ENCODE results near the gene OR10P1.

The OR10P1 gene

DNA sequence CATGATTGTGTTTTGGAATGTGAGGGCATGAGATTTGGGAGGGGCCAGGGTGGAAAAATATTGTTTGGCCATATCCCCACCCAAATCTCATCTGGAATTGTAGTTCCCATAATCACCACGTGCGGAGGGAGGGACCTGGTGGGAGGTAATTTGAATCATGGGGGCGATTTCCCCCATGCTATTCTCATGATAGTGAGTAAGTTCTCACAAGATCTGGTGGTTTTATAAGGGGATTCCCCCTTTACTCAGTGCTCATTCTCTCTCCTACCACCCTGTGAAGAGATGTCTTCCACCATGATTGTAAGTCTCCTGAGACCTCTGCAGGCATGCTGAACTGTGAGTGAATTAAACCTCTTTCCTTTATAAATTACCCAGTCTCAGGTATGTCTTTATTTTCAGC is 15.7 kb downstream of the OR10P1 start:
- no peak for DNase-seq

DNA sequence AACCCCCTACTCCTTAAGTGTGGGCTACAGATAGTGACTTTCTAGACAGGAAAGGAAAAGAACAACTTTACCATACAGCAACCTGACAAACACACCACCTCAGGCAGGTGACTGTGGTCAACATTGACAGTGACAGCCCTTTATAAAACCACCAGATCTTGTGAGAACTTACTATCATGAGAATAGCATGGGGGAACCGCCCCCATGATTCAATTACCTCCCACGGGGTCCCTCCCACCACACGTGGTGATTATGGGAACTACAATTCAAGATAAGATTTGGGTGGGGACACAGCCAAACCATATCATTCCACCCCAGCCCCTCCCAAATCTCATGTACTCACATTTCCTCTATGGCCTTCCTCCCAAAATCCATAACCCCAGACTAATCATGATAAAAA is 16.3 kb downstream of the OR10P1 start:
- DNase-seq: no peak

DNA sequence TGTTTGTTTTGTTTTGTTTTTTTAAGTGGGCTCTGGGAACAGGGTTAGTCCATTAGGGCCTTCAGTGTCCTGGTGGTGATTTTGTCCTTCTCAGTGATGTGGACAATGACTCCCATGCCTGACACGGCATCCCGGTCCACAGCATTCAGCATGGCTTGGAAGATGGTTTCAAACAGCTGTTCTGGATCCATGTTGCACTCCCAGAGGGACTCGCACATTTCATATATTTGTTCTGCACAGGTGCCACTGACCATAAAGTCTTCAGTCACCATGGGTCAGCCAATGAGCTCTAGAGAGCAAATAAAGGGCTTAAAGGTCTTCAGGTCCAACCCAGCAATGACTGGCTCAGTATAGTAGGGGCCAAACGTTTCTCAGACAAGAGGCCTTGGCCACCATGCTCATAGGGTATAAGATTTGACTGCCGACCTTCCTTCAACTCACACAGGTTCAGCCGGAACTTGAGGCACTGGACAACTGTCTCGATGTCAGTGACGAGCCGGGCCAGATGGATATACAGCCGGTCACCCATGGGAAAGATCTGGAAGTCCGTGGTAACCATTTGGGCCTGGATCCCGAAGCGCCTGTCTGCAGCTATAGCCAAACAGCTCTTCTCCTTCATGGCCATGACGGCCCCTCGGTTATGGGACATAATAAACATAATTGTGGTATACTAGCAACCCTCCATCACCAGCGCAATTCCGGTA is 18.0 kb downstream of the OR10P1 start:
- DNase-seq: no peak

DNA sequence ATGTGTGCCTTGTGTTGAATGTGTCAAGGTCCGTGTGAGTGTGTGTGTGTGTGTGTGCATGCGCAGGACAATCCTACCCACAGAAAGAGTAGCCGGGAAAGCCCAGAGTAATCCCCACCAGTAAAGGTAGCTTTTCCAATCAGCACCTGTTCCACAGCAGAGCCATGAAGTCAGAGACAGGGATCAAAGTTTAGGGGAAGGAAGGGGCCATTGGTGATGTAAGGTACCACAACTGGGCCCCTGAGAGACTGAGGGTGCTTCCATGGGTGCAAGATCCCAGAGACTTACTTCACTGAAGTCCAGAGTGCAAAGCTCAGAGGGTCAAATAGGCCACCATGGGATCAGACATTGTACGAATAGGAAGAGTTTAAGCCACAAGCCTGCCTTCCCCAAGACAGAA is 20.5 kb downstream of the OR10P1 start:
- DNase-seq: no peak

DNA sequence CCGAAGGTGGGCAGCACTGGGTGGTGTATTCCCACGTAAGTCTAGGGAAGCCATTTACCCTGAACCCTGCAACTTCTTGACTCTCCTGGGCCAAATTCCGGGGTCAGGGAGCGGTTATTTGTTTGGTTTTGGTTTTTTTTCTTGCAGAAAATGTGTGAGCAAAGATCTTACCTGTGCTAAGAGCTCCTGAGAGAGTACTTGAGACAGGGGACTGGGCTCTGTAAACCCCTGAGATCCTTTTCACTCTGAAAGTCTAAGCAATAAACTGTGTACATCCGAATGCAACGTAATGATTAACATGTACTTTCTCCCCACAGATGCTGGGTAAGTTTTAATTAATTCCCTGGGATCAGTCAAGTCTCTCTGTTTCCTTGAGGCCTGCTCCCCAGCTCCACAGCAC is 21.5 kb downstream of the OR10P1 start:
- no peak for DNase-seq

DNA sequence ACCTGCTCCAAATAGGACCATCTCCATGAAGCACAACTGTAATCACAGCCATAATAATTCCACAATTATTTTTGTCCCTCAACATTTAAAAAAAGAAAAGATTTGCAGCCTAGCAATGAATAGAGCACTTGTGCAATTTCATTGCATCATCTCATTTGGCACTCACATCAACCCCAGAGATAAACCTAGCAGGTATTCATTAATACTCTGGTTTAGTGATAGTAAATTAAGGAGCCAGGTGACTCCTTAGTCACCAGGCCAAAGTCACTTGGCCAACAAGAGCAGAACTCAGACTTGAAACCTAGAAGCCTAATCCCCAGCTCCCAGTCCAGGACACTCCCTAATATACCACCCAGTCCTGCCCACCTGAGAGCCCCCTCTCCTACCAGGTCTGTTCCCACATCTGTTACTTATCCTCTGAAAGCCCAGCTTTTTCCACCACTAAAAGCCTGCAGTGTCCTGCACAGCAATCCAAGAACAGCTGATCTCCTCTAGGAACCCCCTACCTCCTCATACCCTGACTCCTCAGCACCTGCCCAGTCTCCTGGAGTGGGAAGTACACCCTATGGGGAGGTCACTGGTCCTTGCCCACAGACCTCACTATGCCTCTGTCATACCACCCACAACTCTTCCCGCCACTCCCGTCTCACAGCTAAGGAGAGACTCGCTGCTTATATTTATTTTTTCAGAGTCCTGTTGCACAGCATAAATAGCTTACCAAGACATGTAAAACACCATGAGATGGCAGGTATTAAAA is 22.1 kb downstream of the OR10P1 start:
- no peak for DNase-seq

DNA sequence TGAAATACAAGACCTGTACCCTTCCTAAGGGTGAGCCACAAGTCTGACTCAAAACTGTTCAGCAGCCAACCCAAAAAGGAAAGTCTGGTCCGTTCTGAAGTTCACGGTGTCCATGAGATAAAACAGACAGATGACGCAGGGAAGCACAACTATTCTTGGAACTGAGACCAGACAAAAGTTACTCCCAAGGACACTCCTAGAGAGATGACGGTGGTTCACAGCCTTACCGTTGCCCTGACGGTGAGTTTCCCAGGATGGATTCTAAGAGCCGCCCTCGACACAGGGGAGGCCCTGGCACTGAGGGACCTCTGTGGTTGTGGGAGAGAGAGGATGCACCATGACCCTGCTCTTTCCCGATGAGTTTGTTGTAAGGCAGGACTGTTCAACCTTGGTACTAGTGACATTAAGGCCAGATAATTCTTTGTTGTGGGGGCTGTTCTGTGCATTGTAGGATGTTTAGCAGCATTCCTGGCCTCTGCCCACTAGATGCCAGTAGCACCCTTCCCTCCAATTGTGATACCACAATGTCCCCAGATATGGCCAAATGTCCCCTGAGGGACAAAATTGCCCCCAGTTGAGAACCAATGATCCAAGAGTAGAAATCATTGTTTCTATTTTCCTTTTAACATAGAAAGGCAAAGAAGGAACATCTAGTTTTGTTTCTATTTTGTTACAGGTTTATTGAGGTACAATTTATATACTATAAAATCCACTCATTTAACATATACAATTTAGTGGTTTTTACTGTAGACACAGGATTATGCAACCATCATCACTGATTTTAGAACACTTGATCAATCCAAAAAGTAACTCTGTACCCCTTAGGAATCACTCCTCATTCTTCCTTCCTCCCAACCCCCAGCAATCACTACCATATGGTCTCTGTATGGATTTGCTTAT is 23.0 kb downstream of the OR10P1 start:
- no peak for DNase-seq

DNA sequence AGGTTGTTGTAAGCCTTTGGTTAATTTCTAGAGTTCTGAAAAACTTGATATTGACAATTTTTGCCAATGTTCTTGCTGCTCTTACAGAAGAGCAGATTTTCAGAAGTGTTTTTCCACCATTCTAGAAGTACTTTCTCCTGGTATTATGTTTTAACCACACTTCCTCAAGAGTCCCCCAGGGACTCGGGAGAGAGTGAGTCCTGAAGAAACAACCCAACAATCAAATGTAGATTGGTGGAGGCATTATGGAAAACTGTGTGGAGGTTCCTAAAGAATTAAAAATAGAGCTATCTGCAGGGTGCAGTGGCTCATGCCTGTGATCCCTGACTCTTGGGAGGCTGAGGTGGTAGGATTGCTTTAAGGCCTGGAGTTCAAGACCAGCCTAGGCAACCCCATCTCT is 26.7 kb downstream of the OR10P1 start:
- DNase-seq: no peak

DNA sequence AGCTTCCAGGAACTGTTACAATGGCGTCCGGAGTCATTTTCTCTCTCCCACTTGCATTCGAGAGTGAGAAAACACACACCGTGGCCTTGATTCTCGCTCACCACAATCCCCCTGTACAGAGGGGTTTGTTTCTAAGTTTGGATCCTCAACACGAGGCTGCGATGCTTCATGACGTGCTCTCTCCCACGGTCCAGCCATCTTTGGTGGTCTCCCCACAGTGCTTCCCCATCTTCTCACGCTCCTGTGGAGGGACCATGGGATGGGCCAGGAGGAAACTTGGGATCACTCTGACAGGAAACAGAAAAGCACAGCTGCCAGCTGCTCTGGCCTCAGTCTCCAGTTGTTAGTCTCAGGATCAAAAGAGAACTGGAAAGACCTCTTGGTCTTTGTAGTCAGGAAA is 28.1 kb downstream of the OR10P1 start:
- no peak for DNase-seq

DNA sequence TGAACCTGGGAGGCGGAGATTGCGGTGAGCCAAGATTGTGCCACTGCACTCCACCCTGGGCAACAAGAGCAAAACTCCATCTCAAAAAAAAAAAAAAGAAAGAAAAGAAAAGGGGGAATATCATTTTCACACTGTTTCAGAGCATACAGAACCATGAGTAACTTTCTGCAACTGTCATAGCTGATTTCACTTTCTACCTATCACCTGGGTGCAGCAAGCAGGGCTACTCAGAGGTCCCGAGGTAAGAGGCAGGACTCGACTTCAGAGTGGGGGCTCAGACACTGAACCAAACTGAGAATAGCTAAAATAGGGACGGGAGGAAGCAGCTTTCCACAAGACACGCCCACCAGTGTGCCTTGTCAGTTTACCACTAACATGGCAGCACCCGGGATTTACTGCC is 29.8 kb downstream of the OR10P1 start:
- no peak for DNase-seq

DNA sequence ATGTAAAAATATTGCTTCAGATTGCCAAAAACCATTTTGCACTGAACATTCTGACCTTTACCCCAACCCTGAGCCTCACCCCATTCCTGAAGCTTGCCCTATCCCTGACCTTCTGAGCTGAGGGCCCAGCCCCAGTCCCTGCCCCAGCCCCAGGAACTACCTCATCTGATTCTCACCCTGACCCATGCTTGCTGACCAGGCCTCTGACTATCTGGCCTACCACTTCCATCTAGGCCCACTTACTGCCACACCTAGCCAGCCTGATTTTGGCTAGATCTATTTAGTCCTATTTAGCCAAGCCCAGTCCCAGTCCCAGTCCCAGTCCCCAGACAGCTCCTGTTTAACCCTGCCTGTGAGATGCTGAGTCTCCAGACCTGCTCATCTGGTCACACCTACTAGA is 33.6 kb downstream of the OR10P1 start:
- no peak for DNase-seq

DNA sequence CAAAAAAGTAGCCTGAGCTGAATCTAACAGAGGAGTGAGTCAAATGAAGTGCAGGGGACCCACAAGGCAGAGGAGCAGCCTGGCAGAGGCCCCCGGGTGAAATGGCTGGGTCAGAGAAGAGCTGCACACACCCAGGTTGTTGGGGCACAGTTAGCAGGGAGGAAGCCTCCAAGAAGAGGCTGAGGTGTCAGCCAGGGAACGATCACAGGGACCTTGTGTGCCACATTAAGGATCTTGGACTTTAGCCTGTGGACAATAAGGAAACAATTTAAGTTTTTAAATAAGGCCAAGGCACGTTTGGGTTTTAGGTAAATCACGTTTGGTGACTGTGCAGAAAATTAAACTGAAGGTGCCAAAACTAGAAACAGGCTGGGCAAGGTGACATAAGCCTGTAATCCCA is 35.1 kb downstream of the OR10P1 start:
- no peak for DNase-seq

DNA sequence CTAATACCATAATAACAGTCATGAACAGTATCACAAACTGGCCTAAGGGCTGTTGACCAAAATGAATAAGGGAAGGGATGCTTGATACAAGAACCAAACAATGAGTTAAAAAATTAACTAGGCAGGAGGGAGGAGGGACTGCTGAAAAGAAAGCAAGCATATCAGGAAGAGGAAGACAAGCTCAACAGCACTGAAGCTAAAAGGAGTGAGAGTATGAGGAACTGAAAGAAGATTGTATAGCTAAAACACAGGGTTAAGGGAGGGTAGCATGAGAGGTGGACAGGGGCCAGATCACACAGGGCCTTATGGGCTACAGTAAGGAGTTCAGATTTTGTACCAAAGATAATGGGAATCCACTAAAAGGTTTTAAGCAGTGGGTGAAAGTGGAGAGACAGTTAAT is 36.9 kb downstream of the OR10P1 start:
- DNase-seq: no peak

DNA sequence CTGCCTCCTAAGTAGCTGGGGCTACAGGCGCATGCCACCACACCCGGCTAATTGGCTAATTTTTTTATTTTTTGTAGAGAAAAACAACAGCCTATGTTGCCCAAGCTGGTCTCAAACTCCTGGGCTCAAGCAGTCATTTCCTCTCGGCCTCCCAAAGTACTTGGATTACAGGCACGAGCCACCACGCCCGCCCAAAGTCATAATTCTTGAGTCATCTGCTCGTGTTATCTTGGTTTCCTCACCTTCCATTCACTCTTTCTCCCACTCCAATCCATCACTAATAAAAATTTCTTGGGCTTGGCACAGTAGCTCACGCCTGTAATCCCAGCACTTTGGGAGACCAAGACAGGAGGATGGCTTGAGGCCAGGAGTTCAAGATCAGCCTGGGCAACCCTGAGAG is 39.0 kb downstream of the OR10P1 start:
- DNase-seq: no peak

DNA sequence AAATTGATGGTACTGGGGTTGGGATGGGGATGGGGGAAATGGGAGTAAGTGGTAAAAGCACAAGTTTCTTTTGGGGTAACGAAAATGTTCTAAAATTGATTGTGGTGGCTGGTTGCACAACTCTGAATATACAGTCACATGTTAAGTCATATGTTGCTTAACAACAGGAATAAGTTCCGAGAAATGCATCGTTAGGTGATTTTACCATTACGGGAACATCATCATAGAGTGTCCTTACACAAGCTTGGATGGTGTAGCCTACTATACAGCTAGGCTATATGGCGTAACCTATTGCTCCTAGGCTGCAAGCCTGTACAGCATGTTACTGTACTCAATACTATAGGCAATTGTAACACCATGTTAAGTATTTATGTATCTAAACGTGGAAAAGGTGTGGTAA is 40.0 kb downstream of the OR10P1 start:
- no peak for DNase-seq

DNA sequence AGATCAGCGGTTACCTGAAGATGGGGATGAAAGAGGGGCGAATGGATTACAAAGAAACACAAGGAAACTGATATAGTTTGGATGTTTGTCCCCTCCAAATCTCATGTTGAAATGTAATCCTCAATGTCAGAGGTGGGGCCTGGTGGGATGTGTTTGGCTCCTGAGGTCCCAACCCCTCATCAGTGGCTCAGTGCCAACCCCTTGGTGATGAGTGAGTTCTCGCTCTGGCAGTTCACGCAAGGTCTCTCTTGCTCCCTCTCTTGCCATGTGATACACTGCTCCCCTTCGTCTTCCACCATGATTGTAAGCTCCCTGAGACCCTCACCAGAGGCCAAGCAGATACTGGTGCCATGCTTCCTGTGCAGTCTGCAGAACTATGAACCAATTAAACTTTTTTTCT is 43.0 kb downstream of the OR10P1 start:
- DNase-seq: no peak

DNA sequence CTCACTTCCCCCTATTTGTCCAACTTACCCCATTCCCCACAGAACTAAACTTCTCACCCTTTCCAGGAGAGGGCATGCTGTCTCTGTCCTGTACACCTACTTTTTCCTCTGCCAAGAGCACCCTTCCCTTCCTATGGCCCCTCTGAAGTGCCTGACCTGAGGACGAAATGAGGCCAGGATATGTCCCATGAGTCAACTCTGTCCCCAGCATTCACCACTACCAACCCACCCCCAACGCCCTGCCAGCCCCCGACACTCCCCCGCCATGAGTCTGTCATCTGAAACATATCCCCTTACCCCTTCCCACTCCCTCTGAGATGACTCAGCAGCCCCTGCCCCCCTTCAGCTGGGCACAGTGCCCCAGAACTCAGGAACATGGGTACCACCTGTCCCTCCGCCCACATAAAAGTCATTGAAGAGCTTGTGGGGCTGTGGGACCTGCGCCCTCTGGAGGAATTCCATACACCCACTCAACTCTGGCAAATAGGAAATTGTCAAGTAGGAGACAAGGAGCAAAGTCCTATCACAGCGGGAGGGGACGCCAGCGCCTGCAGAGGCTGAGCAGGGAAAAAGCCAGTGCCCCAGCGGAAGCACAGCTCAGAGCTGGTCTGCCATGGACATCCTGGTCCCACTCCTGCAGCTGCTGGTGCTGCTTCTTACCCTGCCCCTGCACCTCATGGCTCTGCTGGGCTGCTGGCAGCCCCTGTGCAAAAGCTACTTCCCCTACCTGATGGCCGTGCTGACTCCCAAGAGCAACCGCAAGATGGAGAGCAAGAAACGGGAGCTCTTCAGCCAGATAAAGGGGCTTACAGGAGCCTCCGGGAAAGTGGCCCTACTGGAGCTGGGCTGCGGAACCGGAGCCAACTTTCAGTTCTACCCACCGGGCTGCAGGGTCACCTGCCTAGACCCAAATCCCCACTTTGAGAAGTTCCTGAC is 44.7 kb downstream of the OR10P1 start:
- no peak for DNase-seq

DNA sequence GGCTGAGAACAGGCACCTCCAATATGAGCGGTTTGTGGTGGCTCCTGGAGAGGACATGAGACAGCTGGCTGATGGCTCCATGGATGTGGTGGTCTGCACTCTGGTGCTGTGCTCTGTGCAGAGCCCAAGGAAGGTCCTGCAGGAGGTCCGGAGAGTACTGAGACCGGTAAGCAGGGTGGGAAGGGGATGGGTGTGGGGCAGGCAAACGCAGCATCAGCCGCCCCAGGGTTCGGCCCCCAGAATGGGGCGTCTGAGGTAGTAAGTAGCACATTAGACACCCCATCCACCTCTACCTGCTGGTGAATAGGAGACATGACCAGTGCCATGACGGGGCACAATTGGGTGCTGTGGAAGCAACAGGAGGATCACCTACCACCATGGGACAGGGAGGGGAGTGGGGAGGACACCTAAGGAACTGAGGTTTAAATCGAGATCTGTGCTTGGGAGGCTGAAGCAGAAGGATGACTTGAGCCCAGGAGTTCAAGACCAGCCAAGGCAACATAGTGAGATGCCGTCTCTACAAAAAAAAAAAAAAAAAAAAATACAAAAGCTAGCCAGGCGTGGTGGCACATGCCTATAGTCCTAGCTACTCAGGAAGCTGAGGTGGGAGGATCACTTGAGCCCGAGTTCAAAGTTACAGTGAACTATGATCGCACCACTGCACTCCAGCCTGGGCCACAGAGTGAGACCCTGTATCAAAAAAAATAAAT is 45.5 kb downstream of the OR10P1 start:
- DNase-seq: no peak

DNA sequence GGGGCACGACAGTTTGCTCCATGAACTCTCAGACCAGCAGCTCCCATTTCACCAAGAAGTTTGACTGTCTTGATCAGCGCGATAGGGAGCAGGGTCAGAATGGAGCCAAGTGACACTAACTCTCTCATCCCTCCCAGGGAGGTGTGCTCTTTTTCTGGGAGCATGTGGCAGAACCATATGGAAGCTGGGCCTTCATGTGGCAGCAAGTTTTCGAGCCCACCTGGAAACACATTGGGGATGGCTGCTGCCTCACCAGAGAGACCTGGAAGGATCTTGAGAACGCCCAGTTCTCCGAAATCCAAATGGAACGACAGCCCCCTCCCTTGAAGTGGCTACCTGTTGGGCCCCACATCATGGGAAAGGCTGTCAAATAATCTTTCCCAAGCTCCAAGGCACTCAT is 47.0 kb downstream of the OR10P1 start:
- no peak for DNase-seq

DNA sequence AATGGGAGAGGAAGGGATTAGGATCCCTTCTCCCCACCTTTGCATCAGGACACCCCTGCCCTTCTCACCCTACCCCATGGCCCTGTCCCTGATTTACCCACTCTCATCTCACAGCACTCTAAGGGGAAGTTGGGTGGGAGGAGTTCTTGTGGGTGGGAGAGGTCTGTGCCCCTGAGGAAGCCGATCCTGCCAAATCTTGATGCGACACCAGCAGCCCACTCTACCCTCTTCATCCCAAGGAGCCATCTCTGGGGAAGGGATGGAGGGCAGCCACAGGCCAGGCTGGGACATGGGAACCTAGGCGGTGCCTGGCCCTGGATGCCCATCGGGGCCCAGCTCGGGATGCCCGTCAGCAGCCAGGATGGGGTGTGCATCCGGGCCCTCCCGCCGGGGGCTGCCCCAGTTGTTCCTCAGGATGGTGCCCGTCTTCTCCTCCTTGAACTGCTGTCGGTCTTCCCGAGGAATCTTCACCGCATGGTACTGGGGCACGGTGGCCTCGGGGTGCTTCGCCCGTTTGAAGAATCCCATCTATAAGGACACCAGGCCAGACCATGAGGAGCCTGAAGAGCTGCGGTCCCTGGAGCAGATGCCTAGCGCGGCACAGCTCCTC is 48.2 kb downstream of the OR10P1 start:
- no peak for DNase-seq

DNA sequence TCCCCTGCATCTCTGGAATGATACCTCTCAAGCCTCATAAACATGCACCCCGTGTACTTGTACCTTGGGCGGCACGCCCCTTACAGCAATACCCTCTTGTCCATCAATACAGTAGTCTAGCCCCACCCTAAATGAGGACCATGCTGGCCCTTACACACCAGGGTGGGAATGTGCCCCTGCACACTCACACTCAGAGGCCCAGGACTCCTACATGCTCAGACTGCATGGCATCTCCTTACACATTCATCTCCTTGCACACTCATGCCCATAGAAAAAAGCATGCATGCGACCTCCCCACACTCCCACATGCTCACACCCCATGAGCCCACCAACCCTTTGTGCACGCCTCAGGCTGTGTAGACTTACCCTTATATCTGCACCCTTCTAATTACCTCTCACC is 49.0 kb downstream of the OR10P1 start:
- no peak for DNase-seq

Measured in effector CD8-positive, alpha-beta T cell (primary cell).